DMS53 treated with DMSO at 0.1 percent for 48 hours (cell line): ENCODE data around the gene GIN1.
"Not testable (repeated sequence)": the region's sequence is repeated elsewhere in the genome, so short reads cannot be mapped to it uniquely, and the experiment has no call there.

Source experiments
- DNase-seq: peaks from one replicate; lab custom pipeline; 2025; ENCODE audit not compliant: unreplicated experiment; lab: John Stamatoyannopoulos, UW

The GIN1 gene

DNA sequence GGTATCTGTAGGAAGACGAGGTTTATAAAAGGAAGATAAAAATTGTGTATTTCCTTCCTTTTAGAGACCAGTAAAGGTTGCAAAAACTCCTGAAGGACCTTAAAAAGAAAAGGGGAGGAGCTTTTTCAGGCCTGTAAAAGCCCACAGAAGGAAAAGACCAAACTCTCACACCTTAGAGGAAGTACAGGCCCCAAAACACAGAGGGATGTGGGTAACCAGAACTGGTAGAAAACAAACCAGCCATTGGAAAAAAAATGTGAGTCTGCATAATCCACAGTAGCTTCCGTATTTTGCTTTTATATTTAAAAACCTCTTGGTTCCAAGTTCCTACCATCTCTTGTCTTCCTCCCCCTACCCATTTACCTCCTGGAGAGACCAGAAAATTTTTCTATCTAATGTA is 8.5 kb downstream of the GIN1 start:
- no peak for DNase-seq

- no peak for DNase-seq
Observed at GRCh38 chr5:103110403-103110802, 9.5 kb downstream of the GIN1 start.

- DNase-seq: no peak
Observed at GRCh38 chr5:103109277-103109676, 10.7 kb downstream of the GIN1 start.

GRCh38 chr5:103108086-103108485 is 11.9 kb downstream of the GIN1 start:
- no peak for DNase-seq

GRCh38 chr5:103102234-103102633 is 17.7 kb downstream of the GIN1 start:
- DNase-seq: no peak

DNA sequence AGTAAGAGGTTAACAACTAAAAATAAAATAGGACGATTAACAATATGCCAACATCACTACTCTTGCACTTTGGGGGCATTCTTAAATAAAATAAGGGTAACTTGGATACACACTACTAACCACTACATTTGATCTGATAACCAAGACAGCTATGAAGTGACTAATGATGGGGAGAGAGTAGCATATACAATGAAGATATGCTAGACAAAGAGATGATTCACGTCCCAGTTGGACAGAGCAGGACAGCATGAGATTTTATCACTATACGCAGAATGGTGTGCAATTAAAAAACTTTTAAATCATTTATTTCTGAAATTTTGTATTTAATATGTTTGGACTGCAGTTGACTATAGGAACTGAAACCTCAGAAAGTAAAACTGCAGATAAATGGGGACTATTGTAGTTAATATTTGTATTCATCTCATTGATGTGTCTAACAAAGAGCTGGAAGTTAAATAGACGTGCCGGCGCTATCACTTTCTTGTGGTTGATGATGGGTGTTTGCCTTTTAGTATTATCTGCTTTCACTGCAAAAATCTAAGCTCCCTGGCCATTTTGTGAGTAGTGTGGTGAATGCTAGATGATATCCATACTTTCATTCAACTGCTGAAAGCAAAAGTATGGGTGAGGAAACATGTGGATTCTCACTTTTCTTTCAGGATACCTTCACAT is 18.7 kb downstream of the GIN1 start:
- no peak for DNase-seq

DNA sequence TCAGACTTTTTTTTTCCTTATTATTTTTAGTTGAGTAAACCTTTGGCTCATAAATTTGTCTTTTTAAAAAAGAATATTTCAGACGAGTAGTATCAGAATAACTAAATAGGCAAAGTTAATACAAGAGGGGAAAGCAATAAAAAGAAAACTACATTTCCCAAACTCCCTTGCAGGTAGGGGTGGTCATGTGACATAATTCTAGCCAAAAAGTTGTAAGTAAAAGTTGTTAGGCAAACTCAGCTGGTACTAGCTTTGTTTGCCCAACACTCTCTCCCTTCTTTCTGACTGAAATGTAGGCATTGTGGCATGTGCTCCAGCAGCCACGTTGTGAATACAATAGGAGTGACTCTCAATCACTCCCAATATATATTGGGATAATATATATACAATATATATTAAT is 20.9 kb downstream of the GIN1 start:
- DNase-seq: no peak

DNA sequence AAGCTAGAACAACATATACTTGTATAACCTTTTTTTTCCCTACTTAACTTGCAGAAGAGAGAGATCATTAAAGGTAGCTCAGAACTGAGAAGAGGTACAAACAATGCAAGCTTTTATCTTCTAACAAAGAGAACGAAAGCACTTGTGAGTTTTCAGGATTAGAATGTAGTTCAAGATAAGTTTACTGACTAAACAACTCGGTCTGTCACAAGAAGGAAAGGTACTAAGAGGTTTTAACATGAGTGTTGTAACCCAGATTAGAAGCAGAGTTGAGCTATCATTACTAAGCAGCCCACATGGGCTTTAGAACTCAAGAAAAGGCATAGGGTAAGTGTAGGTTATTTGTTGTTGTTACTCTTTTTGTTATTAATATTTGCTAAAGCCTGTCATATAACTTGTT is 25.2 kb downstream of the GIN1 start:
- no peak for DNase-seq

DNA sequence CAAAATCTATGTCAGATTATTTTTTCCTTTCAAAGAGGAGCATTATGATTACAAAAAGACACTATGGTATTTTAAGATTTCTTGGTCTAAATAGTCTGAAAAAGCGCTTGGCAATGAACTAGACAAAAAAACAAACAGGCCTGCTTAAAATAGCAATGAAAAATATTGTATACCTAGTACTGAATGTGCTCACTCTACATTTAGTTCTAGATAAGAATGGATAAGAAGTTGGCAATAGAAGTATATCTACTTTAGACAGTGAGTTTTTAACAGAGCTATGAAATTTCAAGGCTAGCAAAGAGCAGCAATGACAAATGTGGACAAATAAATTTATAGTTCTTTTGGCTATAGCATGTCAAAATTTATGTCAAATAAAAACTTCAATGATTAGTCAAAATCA is 26.2 kb downstream of the GIN1 start:
- DNase-seq: no peak

DNA sequence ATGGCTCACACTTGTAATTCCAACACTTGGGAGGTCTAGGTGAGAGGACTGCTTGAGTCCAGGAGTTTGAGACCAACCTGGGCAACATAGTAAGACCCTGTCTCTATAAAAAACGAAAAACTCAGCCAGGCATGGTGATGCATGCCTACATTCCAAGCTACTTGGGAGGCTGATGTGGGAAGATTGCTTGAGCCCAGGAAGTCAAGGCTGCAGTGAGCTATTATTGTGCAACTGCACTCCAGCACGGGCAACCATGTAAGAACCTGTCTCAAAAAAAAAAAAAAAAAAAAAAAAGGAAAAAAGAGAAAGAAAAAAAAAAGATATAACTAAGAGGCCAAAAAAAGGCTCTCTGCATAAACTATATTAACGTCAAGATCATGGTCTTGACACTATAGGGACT is 27.3 kb downstream of the GIN1 start:
- DNase-seq: no peak

- no peak for DNase-seq
Observed at GRCh38 chr5:103090791-103091190, 29.1 kb downstream of the GIN1 start.

DNA sequence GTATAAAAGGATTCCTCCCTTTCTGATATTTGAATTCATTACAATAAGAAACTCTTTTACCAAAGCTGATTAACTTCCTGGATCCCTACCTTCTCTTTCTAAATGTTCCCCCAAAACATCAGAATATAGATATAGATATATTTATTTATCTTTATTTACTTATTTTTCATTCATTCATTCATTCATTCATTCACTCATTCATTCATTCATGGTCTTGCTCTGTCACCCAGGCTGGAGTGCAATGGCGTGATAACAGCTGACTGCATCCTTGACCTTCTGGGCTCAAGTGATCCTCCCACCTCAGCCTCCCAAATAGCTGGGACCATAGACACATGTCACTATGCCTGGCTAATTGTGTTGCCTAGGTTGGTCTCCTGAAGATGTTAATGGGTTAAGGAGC is 30.7 kb downstream of the GIN1 start:
- DNase-seq: no peak

DNA sequence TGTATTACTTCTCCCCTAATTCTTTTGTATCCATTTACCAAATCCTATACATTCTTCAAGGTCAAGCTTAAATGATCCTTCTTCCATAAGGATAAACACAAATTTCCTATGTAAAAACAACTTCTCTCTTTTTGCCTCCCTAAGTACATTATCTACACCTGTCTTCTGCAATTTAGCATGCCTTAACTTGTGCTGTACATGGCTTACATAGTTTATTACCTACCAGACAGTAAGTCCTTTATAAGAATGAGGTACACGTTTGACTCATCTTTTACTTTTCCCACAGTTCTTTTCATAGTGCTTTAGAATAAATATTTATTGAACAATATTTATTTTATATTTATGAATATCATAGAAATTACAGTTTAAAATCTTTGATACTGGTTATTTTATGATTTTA is 33.4 kb downstream of the GIN1 start:
- no peak for DNase-seq

DNA sequence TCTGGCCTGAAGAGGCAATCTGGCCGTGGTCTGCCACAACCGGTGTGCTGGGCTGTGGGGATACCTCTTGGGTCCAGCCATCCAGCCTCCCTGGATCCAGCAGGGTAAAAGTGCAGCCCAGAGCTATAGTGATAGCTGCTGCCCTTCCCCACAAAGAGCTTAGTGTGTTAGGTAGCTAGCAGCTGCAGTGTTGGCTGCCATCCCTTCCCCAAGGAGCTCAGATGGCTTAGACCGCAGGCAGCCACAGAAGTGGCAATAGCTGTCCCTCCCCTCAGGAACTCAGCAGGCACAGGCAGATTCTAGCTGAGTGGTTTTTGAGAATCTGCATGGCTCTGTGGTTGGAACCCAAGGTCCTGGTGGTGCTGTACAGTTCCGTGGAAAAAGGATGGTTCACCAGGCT is 40.1 kb downstream of the GIN1 start:
- DNase-seq: no peak

DNA sequence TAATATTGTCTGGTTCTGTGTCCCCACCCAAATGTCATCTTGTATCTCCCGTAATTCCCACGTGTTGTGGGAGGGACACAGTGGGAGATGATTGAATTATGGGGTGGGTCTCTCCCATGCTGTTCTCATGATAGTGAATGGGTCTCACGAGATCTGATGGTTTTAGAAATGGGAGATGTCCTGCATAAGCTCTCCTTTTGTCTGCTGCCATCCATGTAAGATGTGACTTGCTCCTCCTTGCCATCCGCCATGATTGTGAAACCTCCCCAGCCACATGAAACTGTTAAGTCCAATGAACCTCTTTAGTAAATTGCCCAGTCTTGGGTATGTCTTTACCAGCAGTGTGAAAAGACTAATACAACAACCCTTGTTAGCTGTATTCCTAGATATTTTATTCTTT is 44.5 kb downstream of the GIN1 start:
- no peak for DNase-seq

DNA sequence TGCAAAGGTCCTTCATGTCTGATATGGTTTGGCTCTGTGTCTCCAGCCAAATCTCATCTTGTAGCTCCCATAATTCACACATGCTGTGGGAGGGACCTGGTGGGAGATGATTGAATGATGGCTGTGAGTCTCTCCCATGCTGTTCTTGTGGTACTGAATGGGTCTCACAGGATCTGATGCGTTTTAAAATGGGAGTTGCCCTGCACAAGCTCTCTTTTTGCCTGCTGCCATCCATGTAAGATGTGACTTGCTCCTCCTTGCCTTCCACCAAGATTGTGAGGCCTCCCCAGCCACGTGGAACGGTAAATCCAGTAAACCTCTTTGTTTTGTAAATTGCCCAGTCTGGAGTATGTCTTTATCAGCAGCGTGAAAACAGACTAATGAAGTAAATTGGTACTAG is 46.4 kb downstream of the GIN1 start:
- not testable (repeated sequence) for DNase-seq

GRCh38 chr5:103066326-103066725 is 53.6 kb downstream of the GIN1 start:
- DNase-seq: no peak

- no peak for DNase-seq
Observed at GRCh38 chr5:103060424-103060954, 59.4 kb downstream of the GIN1 start.

GRCh38 chr5:103059525-103059924 is 60.4 kb downstream of the GIN1 start:
- no peak for DNase-seq

DNA sequence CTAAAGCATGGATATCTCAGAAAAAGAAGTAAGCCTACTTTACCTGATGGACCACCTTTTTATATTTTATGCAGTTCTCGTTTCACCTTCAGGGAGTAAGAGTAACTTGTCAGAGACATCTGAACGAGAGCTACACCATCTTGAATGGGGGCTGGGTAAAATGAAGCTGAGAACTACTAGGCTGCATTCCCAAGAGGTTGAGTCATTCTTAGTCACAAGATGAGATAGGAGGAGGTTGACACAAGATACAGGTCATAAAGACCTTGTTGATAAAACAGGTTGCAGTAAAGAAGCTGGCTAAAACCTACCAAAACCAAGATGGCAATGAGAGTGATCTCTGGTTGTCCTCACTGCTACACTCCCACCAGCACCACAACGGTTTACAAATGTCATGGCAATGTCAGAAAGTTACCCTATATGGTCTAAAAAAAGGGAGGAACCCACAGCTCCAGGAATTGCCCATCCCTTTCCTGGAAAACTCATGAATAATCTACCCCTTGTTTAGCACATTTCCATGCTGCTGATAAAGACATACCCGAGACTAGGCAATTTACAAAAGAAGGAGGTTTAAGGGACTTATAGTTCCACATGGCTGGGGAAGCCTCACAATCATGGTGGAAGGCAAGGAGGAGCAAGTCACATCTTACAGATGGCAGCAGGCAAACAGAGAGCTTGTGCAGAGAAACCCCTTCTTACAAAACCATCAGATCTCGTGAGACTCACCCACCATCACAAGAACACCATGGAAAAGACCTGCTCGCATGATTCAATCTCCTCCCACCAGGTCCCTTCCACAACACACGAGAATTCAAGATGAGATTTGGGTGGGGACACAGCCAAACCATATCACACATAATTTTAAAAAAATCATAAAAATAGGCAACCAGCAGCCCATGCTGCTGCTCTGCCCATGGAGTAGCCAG is 62.5 kb downstream of the GIN1 start:
- no peak for DNase-seq

- not testable (repeated sequence) for DNase-seq
Observed at GRCh38 chr5:103046706-103047105, 73.2 kb downstream of the GIN1 start.

DNA sequence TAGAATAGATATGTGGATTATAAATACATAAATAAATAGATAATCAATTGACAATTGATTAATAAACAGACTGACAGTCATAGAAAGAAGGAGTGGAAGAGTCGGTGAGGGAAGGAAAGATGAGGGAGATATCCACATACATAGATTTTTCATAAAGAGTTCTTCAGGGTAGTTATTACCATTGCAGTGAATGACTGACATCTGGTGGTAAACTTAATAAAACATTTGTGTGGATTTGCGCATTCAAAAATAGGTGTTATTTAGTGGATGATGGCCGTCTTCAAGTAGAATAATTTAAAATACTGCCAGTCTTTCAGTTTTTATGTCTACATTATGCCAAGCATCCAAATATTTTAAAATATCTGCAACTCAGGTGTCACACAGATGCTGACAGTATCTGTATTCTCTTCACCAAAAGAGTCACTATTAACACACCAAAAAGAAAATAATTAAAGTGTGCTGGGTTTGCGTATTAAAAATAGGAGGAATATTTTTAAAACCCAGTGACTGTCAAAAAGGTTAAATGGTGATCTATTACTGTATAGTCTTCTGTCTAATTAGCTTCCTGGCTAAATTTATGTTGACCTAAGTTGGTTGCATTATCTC is 78.8 kb downstream of the GIN1 start:
- DNase-seq: peak; percentile 60
